Right lobe of liver (tissue), 6 donors: ENCODE measurements around the gene TBC1D19. TPM values are rescaled to one million over a fixed set of nuclear protein-coding genes. Genes with fewer than 3 reads are reported as not detected.

Source experiments
- ATAC-seq, 4 donors: fragments of 200-7000 bp; cut with Tn5 transposase; one replicate each; pipeline ENCODE4 v1.9.1; 2020; ENCODE audit warnings: mild to moderate bottlenecking in 4 of 4, moderate library complexity in 4 of 4
- DNase-seq, 3 donors: peaks; one replicate each; pipeline ENCODE4 v3.0.0-alpha.2; 2020
- H3K27ac ChIP-seq, 3 donors: fragments of 200-600 bp; one replicate each; pipeline ENCODE4 v1.8.0; 2022
- H3K27me3 ChIP-seq, 2 donors: fragments of 200-600 bp; one replicate each; pipeline ENCODE4 v1.8.0; 2022
- H3K36me3 ChIP-seq, 4 donors: fragments of 200-600 bp; sonication (generic) in 1 of 4; one replicate each; pipeline versions ENCODE4 v1.5.1 to v1.8.0; 2017 to 2022; ENCODE audit warnings: control low read depth in 1 of 4
- H3K4me1 ChIP-seq, 4 donors: fragments of 200-600 bp; sonication (generic) in 1 of 4; one replicate each; pipeline versions ENCODE4 v1.5.1 to v1.8.0; 2017 to 2022; ENCODE audit warnings: control low read depth in 1 of 4
- H3K4me3 ChIP-seq, 3 donors: fragments of 200-600 bp; one replicate each; pipeline ENCODE4 v1.8.0; 2022
- H3K9me3 ChIP-seq, 4 donors: fragments of 200-600 bp; sonication (generic) in 1 of 4; one replicate each; pipeline versions ENCODE4 v1.5.1 to v1.8.0; 2017 to 2022; ENCODE audit warnings: control low read depth in 1 of 4
- CTCF ChIP-seq, 4 donors: fragments of 200-600 bp in 3 of 4; fragments of 450-650 bp in 1 of 4; IDR thresholded peaks; one replicate each; pipeline versions ENCODE4 v1.5.1 to v1.8.0; 2016 to 2022; ENCODE audit warnings: antibody characterized with exemption in 4 of 4, mild to moderate bottlenecking in 2 of 4
- POLR2A ChIP-seq: fragments of 450-650 bp; IDR thresholded peaks from one replicate; pipeline ENCODE4 v1.6.1; 2017; ENCODE audit warnings: antibody characterized with exemption, mild to moderate bottlenecking
- WGBS: methylation state at CpG from one replicate; pipeline ENCODE4 v1.1.6; 2018; ENCODE audit warnings: low coverage, low lambda C conversion rate; ENCODE audit not compliant: insufficient coverage; ENCODE audit errors: missing lambda C conversion rate; 5-methylcytosine and 5-hydroxymethylcytosine counted together
- intact Hi-C, 2 donors: fragments of 100-400 bp; cut with DNase I; formaldehyde crosslinking; loops; one replicate each; pipeline versions ENCODE4 v1.11.2 to v1.14.1; 2022
- total RNA-seq, 6 experiments: library from RNA; depleted of rRNA in 2 of 6; stranded (reverse); fragments of >200 nt in 2 of 6; fragmentation: NEBNext Ultra II Directional in 3 of 6; extraction: Animal tissue kit (Norgen Biotek cat#: 25700) in 3 of 6; gene quantifications; one replicate each; pipeline versions ENCODE4 v1.1.0 to v1.2.4, GENCODE V29; 2016 to 2023
- donor health status: DM: no; HTN: yes; CAD: no.
- donor health status: DM: no; HTN: no; CAD: no.
- donor health status: DM: no; HTN: no; CAD: no.
- donor health status: DM: no; HTN: yes; CAD: no.
- donor health status: DM: no; HTN: yes; CAD: no.

The TBC1D19 gene
- total RNA-seq, 6 experiments from 2014 or later = 1.8 to 5.3 (median 2.4) TPM

DNA sequence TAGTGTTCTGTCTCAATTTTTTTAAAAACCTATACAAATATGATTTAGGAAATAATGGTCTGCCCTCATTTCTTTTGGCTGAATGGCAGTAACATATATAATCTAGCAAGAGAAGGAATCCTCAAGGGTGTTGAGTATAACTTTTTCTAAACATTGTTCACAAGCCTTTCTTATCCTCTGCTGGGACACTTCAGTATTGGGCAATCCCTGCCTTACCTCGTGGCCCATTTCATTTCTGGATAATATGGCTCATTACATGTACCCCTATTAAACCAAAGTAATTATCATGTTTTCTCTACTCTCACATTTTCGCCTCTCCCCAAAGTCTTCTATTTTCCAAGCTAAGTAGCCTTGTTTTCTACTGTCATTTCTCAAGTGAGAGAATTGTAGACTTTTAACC is 166.0 kb downstream of the TBC1D19 start:
- H3K27me3 ChIP-seq = no peaks in the 10 kb centered on the region
- no peak overlapping the region for H3K4me3 ChIP-seq
- peaks cover 0 to 5% (median 0%) of the 10 kb centered on the region in 4 donors for H3K4me1 ChIP-seq
- 78% methylated on average over 2 of the region's 2 CpGs for WGBS
- intact Hi-C loops = no loop called here
- no peaks in the 10 kb centered on the region for H3K36me3 ChIP-seq
- TF ChIP-seq POLR2A = no peak
- no peak for TF ChIP-seq CTCF (IDR thresholded peaks at IDR 0.05)
- DNase-seq (no peak), ATAC-seq (no peak)
- H3K9me3 ChIP-seq = no peaks in the 10 kb centered on the region
- H3K27ac ChIP-seq = no peak overlapping the region

- ATAC-seq (peak in 3 of 4 donors; percentile 38 to 70 (median 53)), DNase-seq (no peak)
- Histone ChIP-seq H3K4me3 (no peak overlapping the region), H3K9me3 (no peaks in the 10 kb centered on the region), H3K36me3 (no peaks in the 10 kb centered on the region), H3K4me1 (peaks cover 0 to 5% (median 0%) of the 10 kb centered on the region in 4 donors), H3K27me3 (no peaks in the 10 kb centered on the region), H3K27ac (no peak overlapping the region)
- intact Hi-C loops = no loop called here
- TF ChIP-seq CTCF (IDR thresholded peaks at IDR 0.05) (no peak), POLR2A (no peak)
Measured at GRCh38 chr4:26751004-26751403, 167.1 kb downstream of the TBC1D19 start.

DNA sequence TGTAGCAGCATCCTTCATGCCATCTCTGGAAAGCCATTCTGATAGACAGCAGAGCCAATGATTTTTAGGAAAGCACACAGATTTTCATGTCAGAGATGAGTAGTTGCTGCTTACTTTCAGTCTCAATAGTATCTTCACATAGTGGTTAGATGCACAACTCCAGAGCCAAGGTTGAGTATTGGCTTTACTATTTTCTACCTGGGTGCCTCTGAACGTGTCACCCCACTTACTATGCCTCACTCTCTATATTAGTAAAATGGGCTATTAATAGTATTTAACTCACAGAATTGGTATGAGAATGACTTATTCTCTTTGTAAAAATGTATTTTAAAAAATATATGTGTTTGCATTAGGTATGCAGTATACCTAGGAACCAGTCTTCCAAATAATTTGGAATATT is 168.0 kb downstream of the TBC1D19 start:
- H3K4me3 ChIP-seq = no peak overlapping the region
- DNase-seq (no peak), ATAC-seq (no peak)
- no peak overlapping the region for H3K27ac ChIP-seq
- H3K4me1 ChIP-seq = peaks cover 0 to 5% (median 0%) of the 10 kb centered on the region in 4 donors
- 100% methylated on average over 1 of the region's 1 CpG for WGBS
- no peaks in the 10 kb centered on the region for H3K27me3 ChIP-seq
- TF ChIP-seq CTCF (IDR thresholded peaks at IDR 0.05) (no peak), POLR2A (no peak)
- intact Hi-C loops = no loop called here
- H3K36me3 ChIP-seq = no peaks in the 10 kb centered on the region
- H3K9me3 ChIP-seq = no peaks in the 10 kb centered on the region

DNA sequence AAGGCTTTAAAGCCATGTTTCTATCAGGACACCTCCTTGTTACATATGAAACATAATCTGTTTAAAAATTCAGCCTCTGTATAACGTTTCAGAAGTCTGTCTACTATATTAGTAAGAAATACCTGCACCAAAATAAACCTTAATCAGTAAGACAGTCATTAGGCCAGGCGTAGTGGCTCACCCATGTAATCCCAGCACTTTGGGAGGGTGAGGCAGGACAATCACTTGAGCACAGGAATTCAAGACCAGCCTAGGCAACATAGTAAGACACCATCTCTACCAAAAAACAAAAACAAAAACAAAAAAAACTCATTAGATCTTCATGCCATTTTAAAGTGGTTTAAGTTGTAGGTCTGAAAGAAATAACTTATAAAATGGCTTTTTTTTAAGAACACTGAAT is 169.3 kb downstream of the TBC1D19 start:
- no peak overlapping the region for H3K27ac ChIP-seq
- no peak overlapping the region for H3K4me3 ChIP-seq
- TF ChIP-seq POLR2A (no peak), CTCF (IDR thresholded peaks at IDR 0.05) (no peak)
- 87% methylated on average over 2 of the region's 2 CpGs for WGBS
- no peaks in the 10 kb centered on the region for H3K9me3 ChIP-seq
- ATAC-seq (no peak), DNase-seq (no peak)
- H3K4me1 ChIP-seq = peaks cover 0 to 5% (median 0%) of the 10 kb centered on the region in 4 donors
- H3K27me3 ChIP-seq = no peaks in the 10 kb centered on the region
- no peaks in the 10 kb centered on the region for H3K36me3 ChIP-seq
- intact Hi-C loops = no loop called here

DNA sequence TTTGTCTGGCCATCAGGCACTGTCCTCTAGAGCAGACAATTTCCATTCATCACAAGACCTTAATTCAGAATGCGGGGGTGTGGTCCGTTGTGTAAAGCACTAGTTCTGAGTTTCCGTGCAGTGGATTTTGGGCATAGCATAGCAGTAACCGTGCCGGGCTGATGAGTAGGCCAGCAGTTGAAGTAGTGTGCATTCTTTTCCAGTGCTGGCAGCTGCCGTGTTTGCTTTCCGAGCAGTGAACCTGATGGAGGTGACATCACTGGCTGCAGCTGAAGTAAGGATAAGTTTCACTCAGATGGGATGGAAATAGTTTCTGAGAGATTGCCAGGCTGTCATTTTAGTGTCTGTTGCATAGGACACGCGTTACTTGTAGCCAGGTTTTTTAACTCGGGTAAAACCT is 169.7 kb downstream of the TBC1D19 start:
- H3K36me3 ChIP-seq = no peaks in the 10 kb centered on the region
- 52% methylated on average over 10 of the region's 10 CpGs for WGBS
- peaks cover 0 to 5% (median 0%) of the 10 kb centered on the region in 4 donors for H3K4me1 ChIP-seq
- intact Hi-C loops = no loop called here
- H3K27ac ChIP-seq = no peak overlapping the region
- no peak overlapping the region for H3K4me3 ChIP-seq
- peak; percentile 79 to 98 (median 97) for ATAC-seq
- no peaks in the 10 kb centered on the region for H3K9me3 ChIP-seq
- no peak for TF ChIP-seq POLR2A
- DNase-seq = peak; percentile 70 to 80 (median 73)
- no peaks in the 10 kb centered on the region for H3K27me3 ChIP-seq
